RWPE2 (cell line): ENCODE data around the gene UBE3B.

Experiments used
- ATAC-seq: fragments of 200-7000 bp; cut with Tn5 transposase; 3 replicates; pipeline ENCODE4 v1.9.1; 2021; ENCODE audit warnings: low read depth
- DNase-seq: peaks from one replicate; pipeline ENCODE4 v3.0.0-alpha.2; 2020; ENCODE audit warnings: low spot score
- H3K27ac ChIP-seq: fragments of 450-650 bp; 2 replicates; pipeline ENCODE4 v1.5.1; 2017; ENCODE audit warnings: mild to moderate bottlenecking; ENCODE audit not compliant: poor library complexity, severe bottlenecking
- H3K27me3 ChIP-seq: fragments of 250-450 bp; sonication (Bioruptor Pico); 2 replicates; pipeline ENCODE4 v1.5.1; 2021; ENCODE audit warnings: mild to moderate bottlenecking, moderate library complexity; ENCODE audit not compliant: insufficient read depth, poor library complexity, severe bottlenecking
- H3K36me3 ChIP-seq: fragments of 250-450 bp; sonication (Bioruptor Pico); 2 replicates; pipeline ENCODE4 v1.5.1; 2020; ENCODE audit warnings: low read depth, mild to moderate bottlenecking, moderate library complexity
- H3K4me1 ChIP-seq: fragments of 250-450 bp; sonication (Bioruptor Pico); 2 replicates; pipeline ENCODE4 v1.5.1; 2021; ENCODE audit warnings: mild to moderate bottlenecking, moderate library complexity; ENCODE audit not compliant: insufficient read depth, poor library complexity, severe bottlenecking
- H3K4me3 ChIP-seq: fragments of 250-450 bp; sonication (Bioruptor Pico); 2 replicates; pipeline ENCODE4 v1.5.1; 2021; ENCODE audit warnings: mild to moderate bottlenecking, moderate library complexity; ENCODE audit not compliant: severe bottlenecking
- H3K9me3 ChIP-seq: fragments of 250-450 bp; sonication (Bioruptor Pico); 2 replicates; pipeline ENCODE4 v1.5.1; 2021; ENCODE audit warnings: mild to moderate bottlenecking, moderate library complexity; ENCODE audit not compliant: severe bottlenecking
- CTCF ChIP-seq: fragments of 450-650 bp; IDR thresholded peaks from one replicate; pipeline ENCODE4 v1.5.1; 2017; ENCODE audit warnings: mild to moderate bottlenecking, moderate library complexity; ENCODE audit not compliant: poor library complexity, severe bottlenecking

Gene UBE3B

DNA sequence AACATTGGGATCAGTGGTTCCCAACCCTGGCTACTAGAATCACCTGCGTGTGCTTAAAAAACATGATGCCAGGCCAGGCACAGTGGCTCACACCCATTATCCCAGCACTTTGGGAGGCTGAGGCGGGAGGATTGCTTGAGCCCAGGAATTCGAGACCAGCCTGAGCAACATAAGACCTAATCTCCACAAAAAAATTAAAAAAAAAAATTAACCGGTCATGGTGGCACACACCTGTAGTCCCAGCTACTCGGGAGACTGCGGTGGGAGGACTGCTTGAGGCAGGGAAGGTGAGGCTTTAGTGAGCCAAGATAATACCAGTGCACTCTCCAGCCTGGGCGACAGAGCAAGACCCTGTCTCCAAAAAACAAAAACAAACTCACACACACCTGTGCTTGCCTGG is 2.3 kb upstream of the UBE3B start:
- no peak overlapping the region for H3K4me3 ChIP-seq
- H3K27ac ChIP-seq: no peak overlapping the region
- H3K27me3 ChIP-seq: no peaks in the 10 kb centered on the region
- no peak for DNase-seq
- H3K9me3 ChIP-seq: no peaks in the 10 kb centered on the region
- H3K4me1 ChIP-seq: peaks cover 18% of the 10 kb centered on the region
- no peak for ATAC-seq
- TF ChIP-seq CTCF: no peak
- H3K36me3 ChIP-seq: peaks cover 47% of the 10 kb centered on the region

DNA sequence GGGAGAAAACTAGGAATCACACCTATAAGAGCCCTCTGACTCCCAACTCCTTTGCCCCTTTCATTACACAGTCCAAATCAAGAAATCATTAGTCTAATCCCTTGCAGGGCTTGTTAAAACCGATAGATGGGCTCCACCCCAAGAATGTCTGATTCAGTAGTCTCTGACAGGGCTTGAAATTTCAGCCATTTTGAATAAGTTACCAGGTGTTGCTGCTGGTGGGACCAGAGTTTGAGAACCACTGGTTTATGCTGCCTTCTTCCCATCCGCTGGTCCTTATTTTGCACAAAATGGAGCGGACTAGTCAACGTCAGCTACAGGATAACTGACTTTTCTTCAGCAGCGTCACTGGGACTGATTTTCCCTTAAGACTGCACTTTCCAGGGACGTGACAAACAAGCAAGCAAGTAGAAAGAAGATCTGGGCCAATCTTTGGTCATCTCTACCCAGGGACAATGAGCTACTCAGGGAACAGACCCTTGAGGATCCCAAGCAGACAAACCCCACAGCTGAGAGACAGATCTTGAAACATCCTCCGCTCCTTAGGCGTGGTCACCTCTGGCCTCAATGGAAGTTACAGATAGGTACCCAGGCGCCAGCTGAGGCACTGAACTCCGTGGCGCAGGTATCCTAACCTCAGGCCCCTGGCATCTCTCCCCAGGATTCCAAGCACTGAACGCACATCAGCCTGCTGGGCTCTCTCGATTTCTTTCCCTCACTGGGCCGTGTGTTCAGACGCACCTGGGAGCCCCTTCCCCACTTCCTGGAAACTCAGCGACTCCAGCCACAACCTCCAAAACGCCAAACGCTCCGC is 1.2 kb upstream of the UBE3B start:
- peak overlapping the region; percentile 57 for H3K27ac ChIP-seq
- ATAC-seq (0 out of 3 replicates have a peak, but pooled peaks have one; percentile 4), DNase-seq (no peak)
- TF ChIP-seq CTCF: no peak
- H3K4me1 ChIP-seq: peaks cover 18% of the 10 kb centered on the region
- peaks cover 41% of the 10 kb centered on the region for H3K36me3 ChIP-seq
- H3K4me3 ChIP-seq: peak overlapping the region; percentile 89
- H3K27me3 ChIP-seq: no peaks in the 10 kb centered on the region
- no peaks in the 10 kb centered on the region for H3K9me3 ChIP-seq

DNA sequence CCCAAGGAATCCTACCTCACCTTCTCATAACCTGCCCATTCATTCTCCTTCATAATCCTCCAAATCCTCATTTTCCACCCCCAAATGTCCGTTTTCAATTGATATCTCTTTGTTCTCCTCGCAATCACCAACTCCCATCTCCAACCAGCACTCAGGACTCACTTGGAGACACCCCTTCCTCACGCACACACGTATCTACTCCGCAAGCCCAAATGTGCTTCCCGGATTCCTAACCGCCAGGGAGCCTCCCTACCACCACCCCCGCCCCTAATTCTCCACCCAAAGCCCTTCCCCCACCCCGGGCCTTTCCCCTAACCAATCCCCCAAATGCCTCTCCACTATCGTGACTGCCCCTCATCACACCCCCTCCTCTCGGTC is 638 bp upstream of the UBE3B start:
- Histone ChIP-seq H3K27me3 (no peaks in the 10 kb centered on the region), H3K27ac (peak overlapping the region; percentile 57), H3K9me3 (no peaks in the 10 kb centered on the region), H3K4me3 (peak overlapping the region; percentile 89), H3K36me3 (peaks cover 36% of the 10 kb centered on the region), H3K4me1 (peaks cover 18% of the 10 kb centered on the region)
- DNase-seq: no peak
- TF ChIP-seq CTCF: no peak
- ATAC-seq: no peak

GRCh38 chr12:109477963-109478315 is 505 bp downstream of the UBE3B start:
- TF ChIP-seq CTCF: no peak
- Histone ChIP-seq H3K4me1 (peaks cover 18% of the 10 kb centered on the region), H3K4me3 (peak overlapping the region; percentile 89), H3K27me3 (no peaks in the 10 kb centered on the region), H3K27ac (peak overlapping the region; percentile 57), H3K9me3 (no peaks in the 10 kb centered on the region), H3K36me3 (peaks cover 31% of the 10 kb centered on the region)
- no peak for DNase-seq
- no peak for ATAC-seq

- H3K4me3 ChIP-seq: no peak overlapping the region
- peaks cover 32% of the 10 kb centered on the region for H3K36me3 ChIP-seq
- DNase-seq (no peak), ATAC-seq (no peak)
- no peaks in the 10 kb centered on the region for H3K9me3 ChIP-seq
- no peak overlapping the region for H3K27ac ChIP-seq
- no peaks in the 10 kb centered on the region for H3K27me3 ChIP-seq
- H3K4me1 ChIP-seq: peaks cover 18% of the 10 kb centered on the region
- no peak for TF ChIP-seq CTCF
Measured at GRCh38 chr12:109479761-109480160, 2.3 kb downstream of the UBE3B start.
